ENCODE results near the gene LGI4.
"Not testable (repeated sequence)": the region's sequence is repeated elsewhere in the genome, so short reads cannot be mapped to it uniquely, and the experiment has no call there.

LGI4 gene

GRCh38 chr19:35106898-35107541 is 27.8 kb downstream of the LGI4 start:
- H3K4me3 ChIP-seq (replicated peaks; ENCODE audit: low read depth, low read length) = no peak overlapping the region
- no peak for DNase-seq (ENCODE audit: extremely low read depth, insufficient read length)
- TF ChIP-seq CTCF (IDR thresholded peaks at IDR 0.05; ENCODE audit: insufficient read depth, low read length, poor library complexity, severe bottlenecking) = no peak
- no peaks in the 10 kb centered on the region for H3K36me3 ChIP-seq (ENCODE audit: control insufficient read depth, insufficient read depth, low read length)
- H3K27me3 ChIP-seq (replicated peaks; ENCODE audit: control insufficient read depth, insufficient read depth, low read length) = no peaks in the 10 kb centered on the region

- Histone ChIP-seq H3K36me3 (ENCODE audit: control insufficient read depth, insufficient read depth, low read length) (no peaks in the 10 kb centered on the region), H3K27me3 (replicated peaks; ENCODE audit: control insufficient read depth, insufficient read depth, low read length) (no peaks in the 10 kb centered on the region), H3K4me3 (replicated peaks; ENCODE audit: low read depth, low read length) (no peak overlapping the region)
- TF ChIP-seq CTCF (IDR thresholded peaks at IDR 0.05; ENCODE audit: insufficient read depth, low read length, poor library complexity, severe bottlenecking) = no peak
- no peak for DNase-seq (ENCODE audit: extremely low read depth, insufficient read length)
Measured at GRCh38 chr19:35106291-35106583, 28.6 kb downstream of the LGI4 start.

GRCh38 chr19:35105411-35106290 is 29.2 kb downstream of the LGI4 start:
- no peak for DNase-seq (ENCODE audit: extremely low read depth, insufficient read length)

GRCh38 chr19:35105047-35105410 is 29.8 kb downstream of the LGI4 start:
- TF ChIP-seq CTCF (IDR thresholded peaks at IDR 0.05; ENCODE audit: insufficient read depth, low read length, poor library complexity, severe bottlenecking) = no peak
- no peak overlapping the region for H3K4me3 ChIP-seq (replicated peaks; ENCODE audit: low read depth, low read length)
- H3K27me3 ChIP-seq (replicated peaks; ENCODE audit: control insufficient read depth, insufficient read depth, low read length) = no peaks in the 10 kb centered on the region
- DNase-seq (ENCODE audit: extremely low read depth, insufficient read length) = no peak
- H3K36me3 ChIP-seq (ENCODE audit: control insufficient read depth, insufficient read depth, low read length) = no peaks in the 10 kb centered on the region

More at GRCh38 chr19:35105411-35106290, 29.2 kb downstream of the LGI4 start:
- no peak for TF ChIP-seq CTCF (IDR thresholded peaks at IDR 0.05; ENCODE audit: insufficient read depth, low read length, poor library complexity, severe bottlenecking)
- no peaks in the 10 kb centered on the region for H3K36me3 ChIP-seq (ENCODE audit: control insufficient read depth, insufficient read depth, low read length)
- no peaks in the 10 kb centered on the region for H3K27me3 ChIP-seq (replicated peaks; ENCODE audit: control insufficient read depth, insufficient read depth, low read length)
- no peak overlapping the region for H3K4me3 ChIP-seq (replicated peaks; ENCODE audit: low read depth, low read length)

GRCh38 chr19:35104361-35104760 is 30.5 kb downstream of the LGI4 start:
- Histone ChIP-seq H3K27me3 (replicated peaks; ENCODE audit: control insufficient read depth, insufficient read depth, low read length) (no peaks in the 10 kb centered on the region), H3K4me3 (replicated peaks; ENCODE audit: low read depth, low read length) (no peak overlapping the region), H3K36me3 (ENCODE audit: control insufficient read depth, insufficient read depth, low read length) (no peaks in the 10 kb centered on the region)
- TF ChIP-seq CTCF (IDR thresholded peaks at IDR 0.05; ENCODE audit: insufficient read depth, low read length, poor library complexity, severe bottlenecking) = no peak
- DNase-seq (ENCODE audit: extremely low read depth, insufficient read length) = no peak

- H3K36me3 ChIP-seq (ENCODE audit: control insufficient read depth, insufficient read depth, low read length); H3K4me3 ChIP-seq (replicated peaks; ENCODE audit: low read depth, low read length); DNase-seq (ENCODE audit: extremely low read depth, insufficient read length); H3K27me3 ChIP-seq (replicated peaks; ENCODE audit: control insufficient read depth, insufficient read depth, low read length): not testable (repeated sequence)
Measured at GRCh38 chr19:35103614-35104013, 31.2 kb downstream of the LGI4 start.

- not testable (repeated sequence) for H3K27me3 ChIP-seq (replicated peaks; ENCODE audit: control insufficient read depth, insufficient read depth, low read length); H3K4me3 ChIP-seq (replicated peaks; ENCODE audit: low read depth, low read length); DNase-seq (ENCODE audit: extremely low read depth, insufficient read length)
Measured at GRCh38 chr19:35101949-35102348, 32.9 kb downstream of the LGI4 start.

More at GRCh38 chr19:35101949-35102348, 32.9 kb downstream of the LGI4 start:
- not testable (repeated sequence) for H3K36me3 ChIP-seq (ENCODE audit: control insufficient read depth, insufficient read depth, low read length)
